Measurements from ENCODE around the gene IQCM.

Gene IQCM

DNA sequence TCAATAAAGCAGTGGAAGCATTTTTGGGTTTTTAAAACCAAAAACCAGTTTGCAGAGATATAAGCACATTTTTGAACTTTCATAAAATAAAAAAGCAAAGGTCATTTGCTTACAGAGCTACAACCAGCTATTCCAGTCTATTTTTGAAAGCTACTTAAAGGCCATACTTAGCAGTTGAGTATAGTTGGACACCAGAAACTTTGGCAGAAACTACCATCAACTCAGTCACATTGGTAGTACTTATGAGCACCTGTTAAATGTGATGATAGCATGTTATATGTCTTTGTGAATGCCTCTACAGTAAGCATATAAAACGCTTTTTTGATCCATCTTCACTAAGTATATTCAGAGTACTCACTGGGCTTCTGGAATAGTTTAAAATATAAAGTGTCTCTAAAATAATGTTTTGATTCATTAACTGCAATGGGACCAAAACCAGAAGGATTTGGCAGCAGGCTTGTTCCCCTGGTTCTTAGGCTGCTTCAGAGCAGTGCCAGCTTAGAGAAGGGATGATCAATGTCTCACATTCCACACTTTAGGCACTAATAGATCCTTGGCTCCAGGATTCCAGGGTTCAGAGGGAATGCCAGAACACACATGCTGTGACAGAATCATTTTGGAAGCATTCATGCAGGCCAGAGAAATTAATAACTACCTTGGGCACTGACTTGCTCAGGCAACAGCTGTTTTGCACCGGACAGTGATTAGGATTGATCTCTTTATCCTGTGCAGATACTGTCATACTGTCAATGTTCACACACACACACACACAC, 103.9 kb downstream of the IQCM start:
- in situ Hi-C loops (cut with MboI; ENCODE audit: low sequenced_read_pairs) = no loop called here

- in situ Hi-C loops (cut with MboI; ENCODE audit: low sequenced_read_pairs) = no loop called here
Observed at GRCh38 chr4:149709640-149710039, 106.0 kb downstream of the IQCM start.

DNA sequence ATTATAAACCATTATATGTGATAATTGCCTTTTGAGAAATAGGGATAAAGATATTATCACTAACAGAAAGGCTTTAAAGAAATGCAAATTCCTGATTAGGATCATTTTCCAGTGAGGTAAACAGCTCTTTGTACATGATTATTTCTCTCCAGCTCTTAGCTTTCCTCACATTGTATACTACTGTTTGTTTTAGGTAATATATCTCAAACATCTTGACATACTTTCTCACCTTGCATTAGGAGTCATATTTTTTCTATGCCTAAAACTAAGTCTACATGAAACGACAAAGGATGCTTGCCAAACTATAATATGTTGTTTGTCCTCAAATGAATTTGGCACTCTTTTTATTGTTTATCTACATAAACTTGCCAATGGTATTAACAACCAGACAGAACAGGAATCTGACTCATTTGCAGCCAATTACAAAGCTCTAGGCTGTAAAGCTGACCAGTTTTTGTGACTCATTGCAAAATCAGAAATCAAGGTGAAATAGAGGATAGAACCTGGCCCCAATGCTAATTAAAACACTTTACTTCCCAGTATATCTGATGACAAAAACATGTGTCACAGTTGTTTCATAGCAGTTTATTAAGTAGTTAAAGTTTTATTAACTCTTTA, 107.0 kb downstream of the IQCM start:
- in situ Hi-C loops (cut with MboI; ENCODE audit: low sequenced_read_pairs) = no loop called here

DNA sequence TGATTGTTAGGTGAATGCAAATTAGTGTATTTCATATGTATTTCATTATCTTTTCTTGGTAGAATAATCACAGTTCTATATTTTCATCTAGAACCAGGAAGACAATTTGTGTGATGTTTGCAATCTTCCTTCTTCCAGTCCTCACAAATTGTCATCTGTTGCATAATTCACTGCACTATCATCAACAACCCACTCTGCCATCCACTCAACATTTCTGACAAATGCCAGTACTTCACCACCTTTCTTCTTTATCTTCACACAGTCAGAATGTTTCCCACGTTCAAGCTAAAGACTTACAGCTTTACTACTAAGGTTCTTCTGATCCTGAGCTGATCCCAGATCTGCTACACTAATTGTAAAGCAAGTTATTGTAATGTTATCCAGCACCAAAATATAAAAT, 107.8 kb downstream of the IQCM start:
- in situ Hi-C loops (cut with MboI; ENCODE audit: low sequenced_read_pairs) = no loop called here

- in situ Hi-C loops (cut with MboI; ENCODE audit: low sequenced_read_pairs) = no loop called here
Observed at GRCh38 chr4:149706942-149707341, 108.7 kb downstream of the IQCM start.

DNA sequence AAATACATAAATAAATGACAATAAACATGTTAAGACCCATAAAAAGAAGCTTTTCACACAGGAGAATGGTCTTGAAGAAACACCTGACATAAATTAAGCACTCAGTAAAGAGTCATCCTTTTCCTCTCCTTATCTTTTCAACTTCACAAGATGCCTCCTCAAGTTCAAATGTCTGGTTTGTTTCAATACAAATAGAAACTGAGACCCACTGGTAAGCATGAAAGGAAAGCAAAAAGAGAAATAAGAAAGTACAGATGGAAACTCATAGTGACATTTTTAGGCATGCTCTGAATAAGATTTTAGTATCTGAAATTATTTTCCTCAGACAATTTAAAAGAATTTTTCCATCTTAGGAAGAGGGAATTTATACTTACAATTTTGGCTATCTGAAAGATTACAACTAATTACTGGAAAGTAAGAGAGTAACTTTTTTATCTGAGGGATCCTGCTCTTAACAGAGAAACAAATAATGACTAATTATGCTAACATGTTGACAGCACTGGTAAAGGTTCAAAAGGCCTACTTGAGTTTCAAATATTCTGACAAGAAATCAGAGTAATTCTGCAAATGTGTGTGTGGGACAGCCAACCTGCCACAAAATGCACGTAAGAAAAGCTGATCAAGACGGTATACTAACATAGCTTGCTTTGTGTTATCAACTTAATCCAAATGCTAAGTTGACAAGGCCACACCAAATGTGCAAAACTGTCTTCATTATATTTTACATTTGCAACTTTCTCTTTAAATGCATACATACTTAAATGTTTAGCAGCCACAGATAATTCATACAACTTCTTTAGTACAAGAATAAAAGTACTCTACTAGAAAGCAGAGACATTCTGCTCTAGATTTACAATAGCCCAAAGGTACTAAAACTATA, 113.0 kb downstream of the IQCM start:
- in situ Hi-C loops (cut with MboI; ENCODE audit: low sequenced_read_pairs) = no loop called here

- in situ Hi-C loops (cut with MboI; ENCODE audit: low sequenced_read_pairs) = no loop called here
Observed at GRCh38 chr4:149701435-149702156, 114.0 kb downstream of the IQCM start.

DNA sequence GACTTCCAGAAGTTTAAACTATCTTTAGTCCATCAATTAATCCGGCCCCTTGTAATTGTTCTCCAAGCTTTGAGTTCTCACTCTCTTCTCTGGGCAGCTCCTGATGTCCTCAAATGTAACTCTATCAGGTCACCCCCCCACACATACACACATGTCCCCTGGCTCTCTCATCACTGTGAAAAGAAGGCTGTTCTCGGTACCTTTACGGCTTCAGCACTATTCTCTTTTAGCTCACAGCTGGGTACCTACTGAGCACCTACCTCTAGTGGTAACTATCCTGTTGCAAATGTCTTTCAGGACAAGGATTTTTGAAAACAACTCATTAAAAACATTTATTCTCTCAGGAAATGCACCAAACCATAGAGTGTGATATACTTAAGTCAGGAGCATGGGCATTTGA, 115.4 kb downstream of the IQCM start:
- in situ Hi-C loops (cut with MboI; ENCODE audit: low sequenced_read_pairs) = no loop called here

DNA sequence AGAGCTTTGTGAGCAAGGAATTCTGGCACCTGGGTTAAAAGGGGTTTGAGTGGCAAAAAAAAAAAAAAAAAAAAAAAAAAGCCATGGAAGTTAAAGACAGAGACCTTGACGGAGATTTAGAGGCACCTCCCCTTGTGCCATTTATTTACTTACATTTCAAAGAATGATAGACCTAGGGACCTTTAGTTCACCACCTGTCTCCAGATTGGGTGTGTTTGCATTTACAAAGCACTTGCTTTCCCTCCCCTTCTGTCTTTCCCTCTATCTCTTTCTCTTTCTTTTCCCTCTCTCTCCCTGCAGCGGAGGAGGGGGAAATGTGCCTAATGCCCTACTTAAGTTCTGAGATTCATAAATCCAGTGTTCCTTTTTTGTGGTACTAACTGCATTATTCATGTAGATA, 116.0 kb downstream of the IQCM start:
- in situ Hi-C loops (cut with MboI; ENCODE audit: low sequenced_read_pairs) = no loop called here

DNA sequence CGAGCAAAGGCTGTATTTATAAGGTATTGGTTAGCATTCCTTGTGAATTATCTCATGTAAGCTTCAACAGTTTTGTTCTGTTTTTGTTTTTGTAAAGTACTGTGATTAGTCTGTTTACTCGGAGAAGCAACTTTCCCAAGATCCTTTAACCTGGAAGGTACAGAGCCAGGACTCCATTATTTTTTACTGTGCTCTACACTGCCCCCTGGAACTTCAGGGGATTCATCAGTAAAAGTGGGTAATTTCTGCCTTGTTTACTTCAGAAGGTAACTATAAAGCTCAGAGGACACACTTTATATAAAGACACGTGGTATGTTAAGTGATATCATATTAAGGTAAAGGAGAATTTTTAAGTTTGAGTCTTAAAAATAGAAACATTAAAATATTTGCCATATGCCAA, 124.9 kb downstream of the IQCM start:
- in situ Hi-C loops (cut with MboI; ENCODE audit: low sequenced_read_pairs) = no loop called here

GRCh38 chr4:149684516-149684915, 131.1 kb downstream of the IQCM start:
- in situ Hi-C loops (cut with MboI; ENCODE audit: low sequenced_read_pairs) = no loop called here

- in situ Hi-C loops (cut with MboI; ENCODE audit: low sequenced_read_pairs) = no loop called here
Observed at GRCh38 chr4:149676076-149676475, 139.6 kb downstream of the IQCM start.

- in situ Hi-C loops (cut with MboI; ENCODE audit: low sequenced_read_pairs) = no loop called here
Observed at GRCh38 chr4:149645790-149646189, 169.9 kb downstream of the IQCM start.

DNA sequence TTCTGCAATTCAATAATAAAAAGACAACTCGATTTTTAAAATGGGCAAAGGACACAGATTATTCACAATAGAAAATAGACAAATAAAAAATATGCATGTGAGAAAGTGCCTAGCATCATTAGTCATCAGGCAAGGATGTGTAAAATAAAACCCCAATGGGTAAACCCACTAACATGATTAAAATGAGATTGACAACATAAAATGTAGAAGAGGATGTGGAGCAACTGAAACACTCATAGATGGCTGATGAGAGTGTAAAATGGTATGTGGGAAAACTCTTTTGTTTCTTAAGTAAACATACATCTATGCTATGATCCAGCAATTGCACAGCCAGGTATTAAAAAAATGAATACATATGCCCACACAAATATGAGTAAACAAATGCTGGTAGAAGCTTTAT, 177.6 kb downstream of the IQCM start:
- in situ Hi-C loops (cut with MboI; ENCODE audit: low sequenced_read_pairs) = no loop called here

DNA sequence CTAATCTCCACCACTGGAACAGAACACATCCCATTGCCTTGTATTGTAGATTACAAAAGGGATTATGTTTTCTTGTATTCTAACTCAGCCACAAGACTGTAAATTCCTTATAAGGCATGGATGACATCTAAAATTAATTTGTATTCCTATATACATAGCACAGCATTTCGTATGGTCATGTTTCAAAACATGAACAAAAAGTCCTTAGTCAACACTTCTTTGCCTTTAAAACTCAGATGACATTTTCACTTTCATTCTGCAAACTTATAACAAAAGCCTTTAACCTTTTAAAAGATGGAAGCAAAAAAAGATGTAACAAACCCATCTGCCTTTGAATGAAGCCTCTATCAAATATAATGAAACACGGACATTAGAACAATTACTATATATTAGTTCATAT, 181.3 kb downstream of the IQCM start:
- in situ Hi-C loops (cut with MboI; ENCODE audit: low sequenced_read_pairs) = no loop called here

DNA sequence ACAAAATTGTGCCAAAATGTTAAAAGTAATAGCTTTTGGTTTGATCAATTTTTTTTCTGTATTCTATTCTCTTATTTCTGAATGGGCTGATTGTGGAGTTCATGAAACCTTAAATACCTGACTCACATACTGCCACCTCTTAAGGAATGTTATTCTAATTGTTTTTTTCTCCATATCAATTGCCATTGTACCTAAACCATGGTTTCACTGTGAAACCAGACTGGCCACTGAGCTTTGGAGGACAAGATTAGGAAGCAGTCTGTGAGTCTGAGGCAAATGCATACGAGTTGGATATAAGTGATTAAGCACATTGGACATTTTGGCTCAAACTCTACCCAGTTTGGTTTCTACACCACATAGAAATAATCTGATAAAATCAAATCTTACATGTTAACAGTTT, 184.0 kb downstream of the IQCM start:
- in situ Hi-C loops (cut with MboI; ENCODE audit: low sequenced_read_pairs) = no loop called here

- in situ Hi-C loops (cut with MboI; ENCODE audit: low sequenced_read_pairs) = no loop called here
Observed at GRCh38 chr4:149630064-149630463, 185.6 kb downstream of the IQCM start.

- in situ Hi-C loops (cut with MboI; ENCODE audit: low sequenced_read_pairs) = no loop called here
Observed at GRCh38 chr4:149605601-149606378, 209.9 kb downstream of the IQCM start.

DNA sequence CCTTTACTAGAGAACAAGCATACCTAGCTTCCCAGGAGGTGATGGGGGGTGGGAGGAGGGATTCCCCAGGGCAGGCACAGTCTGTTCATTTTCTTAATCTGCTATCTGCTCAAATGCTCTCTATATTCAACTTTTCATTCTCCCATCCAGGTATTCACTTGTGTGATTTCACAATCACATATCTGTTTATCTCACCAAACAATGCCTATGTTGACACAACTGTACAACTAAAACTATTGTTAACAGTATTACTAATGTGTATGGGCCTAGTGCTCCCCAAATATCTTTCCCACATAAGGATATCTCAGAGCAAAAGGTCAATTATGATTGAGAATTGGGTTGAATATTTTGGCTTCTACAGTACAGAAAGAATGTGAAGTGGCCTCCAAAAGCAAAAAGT, 210.8 kb downstream of the IQCM start:
- in situ Hi-C loops (cut with MboI; ENCODE audit: low sequenced_read_pairs) = no loop called here

DNA sequence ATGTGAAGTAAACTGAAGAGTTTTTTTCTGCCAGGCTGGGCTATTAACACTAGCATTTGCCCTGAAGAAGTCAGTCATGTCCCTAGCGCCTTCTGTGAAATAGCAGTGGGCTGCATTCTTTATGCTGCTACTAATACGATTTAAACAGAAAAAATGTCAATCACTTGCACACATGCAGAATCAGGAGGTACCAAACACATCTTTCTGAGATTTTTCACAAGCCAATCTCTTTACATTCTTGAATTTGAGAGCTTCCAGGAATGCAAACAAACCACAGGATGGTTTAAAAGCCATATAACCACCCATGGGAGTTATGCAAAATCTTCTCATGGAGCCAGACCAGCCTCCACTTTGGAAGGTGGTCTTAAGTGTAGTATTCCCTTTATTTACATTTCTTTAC, 220.1 kb downstream of the IQCM start:
- in situ Hi-C loops (cut with MboI; ENCODE audit: low sequenced_read_pairs) = no loop called here
